ENCODE results near the gene CPNE8.

GRCh38 chr12:38761636-38762342 lies 143.6 kb downstream of the CPNE8 start:
- TF ChIP-seq CTCF (IDR thresholded peaks at IDR 0.05) (no peak), POLR2A (IDR thresholded peaks at IDR 0.05) (no peak), POLR2AphosphoS5 (IDR thresholded peaks at IDR 0.05) (no peak)

All from prostate gland (tissue), 2 donors.